Kasumi-1 (cell line): ENCODE data around the gene TDRD9.
"Not testable (repeated sequence)": the region's sequence is repeated elsewhere in the genome, so short reads cannot be mapped to it uniquely, and the experiment has no call there.

Experiments
- DNase-seq, 2 experiments: peaks; one replicate each; lab custom pipeline; 2025; lab: John Stamatoyannopoulos, UW

The TDRD9 gene

DNA sequence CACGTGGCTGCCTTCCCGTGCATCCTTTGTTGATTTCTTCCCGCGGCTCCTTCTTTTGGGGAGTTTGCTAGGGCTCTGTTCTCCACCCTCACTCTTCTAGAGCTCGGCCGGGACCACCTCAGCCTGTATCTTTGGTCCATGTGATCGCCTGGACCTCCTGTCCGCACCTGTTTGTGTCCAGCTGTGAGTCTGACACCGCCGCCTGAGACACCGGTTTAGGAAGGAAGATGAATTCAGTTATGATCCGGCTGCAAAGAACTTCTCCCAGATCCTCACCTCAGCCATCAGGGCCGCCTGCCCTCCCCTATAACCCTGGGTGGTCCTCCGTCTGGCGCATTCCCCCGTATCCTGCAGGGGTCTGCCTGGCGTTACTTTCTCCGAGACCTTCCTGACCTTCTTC is 690 bp upstream of the TDRD9 start:
- DNase-seq: no peak

DNA sequence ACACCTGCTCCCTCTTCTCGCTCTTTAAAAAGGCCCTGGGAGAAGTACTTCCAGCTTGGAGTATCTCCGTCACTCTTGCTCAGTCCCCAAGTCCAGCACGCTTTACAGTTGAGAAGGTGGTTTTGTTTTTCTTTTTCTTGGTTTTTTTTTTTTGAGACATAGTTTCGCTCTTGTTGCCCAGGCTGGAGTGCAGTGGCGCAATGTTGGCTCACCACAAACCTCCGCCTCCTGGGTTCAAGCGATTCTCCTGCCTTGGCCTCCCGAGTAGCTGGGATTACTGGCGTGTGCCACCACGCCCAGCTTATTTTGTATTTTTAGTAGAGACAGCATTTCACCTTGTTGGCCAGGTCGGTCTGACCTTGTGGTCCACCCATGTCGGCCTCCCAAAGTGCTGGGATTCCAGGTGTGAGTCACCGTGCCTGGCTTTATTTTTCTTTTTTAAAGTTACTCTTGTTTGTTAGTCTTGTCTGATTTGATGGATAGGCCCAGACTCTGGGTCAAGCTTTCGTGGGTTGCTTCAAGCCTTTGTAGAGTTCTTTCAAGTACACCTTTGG is 1.9 kb downstream of the TDRD9 start:
- DNase-seq: no peak

DNA sequence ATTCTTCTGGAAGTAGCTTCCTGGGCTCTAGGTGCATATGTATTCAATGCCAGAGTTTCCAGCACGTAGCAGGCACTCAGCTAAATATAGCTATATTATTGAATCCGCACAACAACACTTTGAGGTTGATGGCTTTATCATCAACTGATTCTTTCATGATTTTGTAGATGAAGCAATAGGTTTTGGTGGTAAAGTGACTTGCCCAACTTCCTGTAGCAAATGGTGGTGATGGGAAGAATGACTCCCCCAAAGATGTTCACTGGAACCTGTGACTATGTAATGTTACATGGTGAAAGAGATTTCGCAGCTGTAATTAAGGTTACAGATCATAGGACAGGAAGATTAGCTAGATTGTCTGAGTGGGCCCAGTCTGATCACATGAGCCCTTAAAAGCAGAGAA is 3.2 kb downstream of the TDRD9 start:
- DNase-seq: peak; percentile 61 to 62

DNA sequence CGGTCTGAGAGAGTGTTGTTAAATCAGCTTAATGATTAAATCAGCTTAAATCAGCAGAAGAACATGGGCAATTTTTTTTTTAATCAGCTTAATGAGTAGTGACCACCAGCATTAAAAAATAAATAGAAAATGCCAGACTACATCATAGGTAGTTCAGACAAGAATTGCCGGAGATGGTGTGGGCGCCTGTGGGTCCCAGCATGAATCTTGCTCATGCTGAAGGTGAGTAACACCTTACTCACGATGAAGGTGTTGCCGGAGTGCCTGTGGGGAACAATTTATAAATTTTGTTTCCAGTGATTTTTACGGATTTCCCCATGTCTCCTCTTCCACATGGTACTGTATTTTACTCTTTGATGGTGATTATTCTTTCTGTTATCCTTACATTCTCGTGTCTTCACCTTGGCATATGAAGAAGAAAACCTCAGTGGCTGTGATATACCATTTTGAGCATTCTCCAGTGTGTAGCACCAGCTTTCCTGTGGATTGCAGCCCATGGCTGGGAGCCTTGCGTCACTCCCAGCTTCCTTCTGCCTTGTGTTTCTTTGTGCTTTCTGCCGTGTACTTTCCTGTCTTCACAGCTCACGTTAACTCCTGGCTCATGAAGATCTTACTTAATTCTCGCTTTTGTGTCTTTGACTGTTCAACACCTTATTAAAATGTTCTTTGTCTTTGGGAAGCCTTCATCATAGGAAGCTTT is 4.7 kb downstream of the TDRD9 start:
- peak in 1 of 2 experiments; percentile 13 for DNase-seq

DNA sequence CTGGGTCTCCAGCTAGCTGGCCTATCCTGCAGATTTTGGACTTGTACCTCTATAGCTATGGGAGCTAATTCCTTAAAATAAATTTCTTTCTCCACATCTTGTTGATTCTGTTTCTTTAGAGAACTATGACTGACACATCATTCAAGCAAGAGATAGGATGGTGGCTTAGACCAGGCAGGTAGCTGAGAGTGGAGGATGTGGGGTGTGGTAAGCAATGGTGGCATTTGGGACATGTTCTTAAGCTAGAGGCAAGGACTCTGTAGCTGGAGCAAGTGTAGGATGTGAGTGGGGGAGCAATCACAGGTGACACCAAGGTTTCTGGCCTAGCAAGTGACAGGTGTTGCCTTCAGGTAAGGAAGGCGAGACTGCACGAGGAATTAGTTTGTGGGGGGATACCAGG is 6.8 kb downstream of the TDRD9 start:
- no peak for DNase-seq

DNA sequence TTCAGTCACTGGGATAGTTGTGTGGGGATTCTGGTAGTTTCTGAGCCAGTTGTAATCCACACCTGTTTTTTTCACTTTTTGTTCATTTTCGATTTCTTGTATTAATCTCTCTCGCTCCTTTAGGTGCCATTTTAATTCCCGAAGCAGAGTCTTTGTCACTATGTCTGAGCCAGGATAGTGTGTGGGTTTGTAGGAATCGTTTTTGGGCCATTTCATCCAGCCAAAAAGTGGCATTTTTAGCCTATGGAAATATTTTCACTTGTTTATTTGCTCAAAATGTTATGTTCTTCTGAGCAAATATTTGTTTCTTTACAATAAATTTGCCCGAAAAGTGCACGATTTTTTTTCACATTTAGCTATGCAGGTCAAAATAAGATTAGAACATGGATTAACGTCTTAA is 13.2 kb downstream of the TDRD9 start:
- no peak for DNase-seq

DNA sequence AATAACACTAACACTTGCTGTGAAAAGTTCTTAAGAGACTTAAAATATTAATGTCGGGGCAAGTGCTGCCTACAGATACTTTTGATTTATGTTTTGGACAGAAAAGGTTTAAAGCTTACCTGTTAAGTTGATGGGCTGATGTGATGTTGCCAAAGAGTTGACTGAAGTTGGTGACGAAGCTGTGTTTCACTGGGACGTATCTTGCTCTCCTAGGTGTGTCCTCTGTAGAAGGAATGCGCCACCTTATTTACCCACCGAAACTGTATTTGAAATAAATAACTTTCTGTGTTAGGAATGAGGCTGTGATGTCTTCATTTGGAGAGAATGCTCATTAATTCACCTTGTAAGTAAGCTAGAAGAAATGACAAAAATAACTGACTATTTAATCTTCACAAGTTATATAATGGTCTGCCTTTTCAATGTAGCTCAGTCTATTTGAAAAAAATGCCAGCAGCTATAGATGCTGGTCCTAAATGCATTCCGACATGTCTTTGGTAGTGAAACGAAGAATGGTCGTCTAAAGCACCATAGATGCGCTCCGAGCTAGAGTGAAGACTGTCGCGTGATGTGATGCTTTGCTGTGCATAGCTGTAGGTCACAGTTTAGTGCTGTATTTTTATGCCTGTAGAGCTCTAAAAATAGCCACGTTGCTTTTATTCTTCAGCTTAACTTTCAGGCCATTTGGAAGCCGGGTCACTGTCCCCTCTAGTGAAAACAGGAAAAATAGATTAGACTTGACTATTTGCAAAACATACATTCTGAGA is 13.9 kb downstream of the TDRD9 start, which contains the start of gene RD3L:
RD3L (minus strand) TSS at position 557 of the 764 bp plus-strand sequence. CDS start 834 bp downstream, outside the sequence.
- no peak for DNase-seq

DNA sequence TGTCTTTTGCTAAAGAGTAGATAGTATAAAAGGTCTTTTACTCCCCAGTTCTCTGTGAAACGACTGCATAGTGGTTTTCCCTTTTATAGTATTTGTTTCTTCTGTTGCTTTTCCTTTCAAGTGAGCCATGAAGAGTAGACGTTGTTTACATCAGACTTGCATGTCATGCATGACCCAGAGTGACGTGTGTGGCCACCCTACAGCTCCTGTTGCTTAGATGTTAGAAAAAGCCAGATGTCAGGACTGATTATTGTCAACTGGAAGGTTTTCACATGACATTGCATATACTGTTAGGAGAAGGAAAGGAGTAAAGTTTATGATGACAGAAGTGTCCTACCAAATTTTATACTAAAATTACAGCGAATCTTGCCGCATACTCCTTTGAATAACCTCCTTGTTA is 15.4 kb downstream of the TDRD9 start:
- DNase-seq: no peak

DNA sequence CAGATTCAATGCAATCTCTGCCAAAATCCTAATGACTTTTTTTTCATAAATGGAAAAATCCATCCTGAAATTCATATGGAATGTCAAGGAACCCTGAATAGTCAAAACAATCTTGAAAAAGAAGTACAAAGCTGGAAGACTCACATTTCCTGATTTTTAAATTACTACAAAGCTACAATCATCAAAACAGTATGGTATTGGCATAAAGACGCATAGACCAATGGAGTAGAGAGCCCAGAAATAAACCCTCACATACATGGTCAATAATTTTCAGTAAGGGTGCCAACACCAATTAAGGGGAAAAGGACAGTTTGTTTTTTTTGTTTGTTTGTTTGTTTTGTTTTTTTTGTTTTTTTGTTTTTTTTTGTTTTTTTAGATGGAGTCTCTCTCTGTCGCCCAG is 18.7 kb downstream of the TDRD9 start:
- no peak for DNase-seq

DNA sequence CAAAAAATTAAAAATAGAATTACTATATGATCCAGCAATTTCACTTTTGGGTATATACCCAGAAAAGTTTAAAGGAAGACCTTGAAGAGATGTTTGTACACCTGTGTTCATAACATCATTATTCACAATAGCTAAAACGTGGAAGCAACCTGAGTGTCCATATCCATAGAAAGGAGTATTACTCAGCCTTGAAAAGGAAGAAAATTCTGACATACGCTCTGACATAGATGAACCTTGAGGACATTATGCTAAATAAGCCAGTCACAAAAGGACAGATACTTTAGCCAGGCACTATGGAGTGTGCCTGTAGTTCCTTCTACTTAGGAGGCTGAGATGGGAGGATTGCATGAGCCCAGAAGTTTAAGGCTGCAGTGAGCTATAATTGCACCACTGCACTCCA is 20.2 kb downstream of the TDRD9 start:
- no peak for DNase-seq

DNA sequence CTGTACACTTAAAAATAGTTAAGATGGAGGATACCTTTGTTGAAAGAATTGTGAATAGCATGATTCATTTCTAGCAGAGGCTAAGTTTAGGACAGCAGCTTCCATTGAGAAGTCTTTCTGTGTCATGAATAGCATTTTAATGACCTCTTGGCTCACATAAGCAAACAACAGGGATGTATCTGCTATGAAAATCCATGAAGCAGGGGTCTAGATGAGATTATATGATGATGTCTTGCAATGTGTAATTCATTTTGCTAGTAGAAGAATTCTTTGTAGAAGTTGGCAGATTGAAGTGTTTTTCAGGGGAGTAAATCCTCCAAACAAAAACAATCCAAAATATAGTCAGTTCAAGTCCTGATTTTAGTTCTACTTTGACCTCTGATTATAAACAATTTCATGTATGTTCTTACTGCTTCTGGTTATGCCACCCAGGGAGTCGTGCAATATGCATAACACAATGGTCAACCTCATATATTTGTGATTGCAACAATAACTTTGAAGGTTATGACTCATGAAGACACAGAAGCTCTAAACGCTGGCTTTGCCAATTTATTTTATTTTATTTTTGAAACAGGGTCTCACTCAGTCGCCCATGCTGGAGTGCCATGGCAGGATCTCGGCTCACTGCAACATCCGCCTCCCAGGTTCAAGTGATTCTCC is 21.0 kb downstream of the TDRD9 start:
- DNase-seq: no peak

DNA sequence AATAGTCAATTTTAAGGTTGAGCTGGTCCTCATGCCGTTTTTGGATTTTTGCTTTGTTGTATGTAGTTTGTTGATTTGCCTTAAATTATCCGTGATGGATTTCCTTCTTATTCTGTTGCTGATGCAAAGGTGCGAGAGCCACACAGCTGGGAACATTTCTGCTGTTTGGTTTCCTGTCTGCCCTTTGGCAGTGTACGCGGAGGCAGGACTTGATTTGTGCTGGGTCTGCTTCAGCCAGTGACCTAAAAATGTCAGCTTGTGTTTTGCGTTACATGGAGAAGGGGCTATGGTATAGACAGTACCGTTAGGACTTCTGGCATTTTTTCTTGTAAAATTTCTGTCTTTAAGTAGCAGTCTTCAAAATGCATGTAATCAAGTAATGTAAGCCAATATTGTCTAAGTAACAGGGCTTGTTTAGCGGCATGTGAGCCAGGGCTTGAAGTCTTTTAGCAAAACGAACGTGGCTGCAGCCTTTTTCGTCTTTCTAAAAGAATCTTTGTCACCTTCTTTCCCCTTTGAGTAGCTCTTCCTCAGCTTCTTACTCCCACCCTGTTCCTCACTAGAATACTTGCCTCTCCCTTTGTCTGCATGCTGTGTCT is 32.3 kb downstream of the TDRD9 start:
- no peak for DNase-seq

DNA sequence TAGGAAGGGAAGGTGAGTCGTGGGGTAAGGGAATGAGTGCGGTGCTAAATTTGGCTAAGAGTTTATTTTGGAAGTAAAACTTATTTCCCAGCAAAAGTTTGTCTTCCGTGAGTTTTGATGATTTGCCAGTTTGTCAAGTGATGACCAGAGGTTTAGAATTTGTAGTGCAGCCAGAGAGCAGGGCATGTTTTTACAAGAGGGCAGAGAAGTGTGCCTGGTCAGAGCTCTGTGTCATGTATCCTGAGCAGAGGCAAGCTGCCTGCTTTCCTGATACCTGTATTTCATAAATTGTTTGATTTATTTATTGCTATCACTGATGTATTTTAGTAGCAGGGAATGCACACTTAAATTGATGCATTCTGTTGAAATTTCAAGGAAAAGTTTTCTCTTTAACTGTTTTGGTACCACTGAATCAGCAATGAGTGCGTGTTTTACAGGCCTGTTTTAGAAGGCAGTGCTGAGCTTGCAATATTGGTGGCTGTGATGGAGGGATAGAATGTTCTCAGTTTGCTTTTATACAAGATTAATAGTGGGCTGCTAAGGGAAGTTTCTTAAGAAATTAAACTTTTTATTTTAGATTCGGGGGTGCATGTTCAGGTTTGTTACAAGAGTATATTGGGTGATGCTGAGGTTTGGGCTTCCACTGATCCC is 33.8 kb downstream of the TDRD9 start:
- no peak for DNase-seq

DNA sequence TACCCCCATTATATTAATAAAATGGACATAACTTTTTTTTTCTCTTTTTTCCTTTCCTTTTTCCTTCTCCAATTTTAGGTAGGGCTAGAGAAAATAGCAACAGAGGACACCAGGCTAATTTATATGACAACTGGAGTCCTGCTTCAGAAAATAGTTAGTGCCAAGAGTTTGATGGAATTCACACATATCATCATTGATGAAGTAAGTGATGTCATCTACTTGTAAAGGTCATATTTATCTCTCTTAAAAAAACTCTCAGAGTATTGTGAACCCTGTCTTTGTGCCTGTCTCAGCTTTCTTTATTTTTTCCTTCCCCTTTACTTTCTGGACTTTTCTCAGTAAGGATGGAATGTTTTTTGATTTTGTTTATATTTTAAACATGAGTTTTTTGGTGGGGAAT is 38.4 kb downstream of the TDRD9 start:
- DNase-seq: no peak

DNA sequence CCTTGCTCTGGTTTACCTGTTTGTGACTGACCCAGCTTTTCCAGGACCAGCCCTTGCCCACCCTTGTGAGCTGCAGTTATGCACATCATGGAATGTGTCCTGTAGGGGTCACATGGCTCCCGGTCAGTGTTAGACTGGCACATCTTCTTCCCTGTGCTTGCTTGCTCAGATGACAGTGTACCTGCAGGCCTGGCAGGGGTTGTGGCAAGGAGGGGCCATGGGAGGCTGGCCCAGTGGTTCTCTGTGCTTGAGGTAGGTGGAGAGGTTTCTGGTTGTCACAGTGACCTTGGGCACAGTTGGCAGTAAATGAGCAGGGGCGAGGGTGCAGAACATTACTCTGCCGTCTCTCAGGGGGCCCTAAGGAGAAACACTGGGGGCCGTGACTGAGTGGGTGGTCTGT is 41.7 kb downstream of the TDRD9 start:
- no peak for DNase-seq

DNA sequence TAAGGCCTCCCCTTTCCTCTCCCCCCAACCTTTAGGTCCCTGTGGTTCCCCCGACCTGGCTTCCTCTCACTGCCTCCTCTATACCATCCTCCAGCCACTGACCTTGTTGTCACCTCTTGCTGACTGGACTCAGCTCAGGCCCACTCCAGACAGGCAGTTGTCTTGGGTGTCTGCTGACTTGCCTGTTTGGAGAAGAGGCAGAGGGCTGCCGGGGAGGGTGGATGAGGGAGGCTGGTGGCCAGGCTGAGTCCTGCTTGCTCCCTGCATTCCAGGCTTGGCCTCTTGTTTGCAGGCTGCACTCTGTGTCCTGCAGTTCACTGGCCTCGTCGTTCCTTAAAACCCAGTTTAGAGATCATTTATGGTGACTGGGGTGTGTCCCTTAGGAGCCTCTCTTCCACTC is 45.1 kb downstream of the TDRD9 start:
- no peak for DNase-seq

DNA sequence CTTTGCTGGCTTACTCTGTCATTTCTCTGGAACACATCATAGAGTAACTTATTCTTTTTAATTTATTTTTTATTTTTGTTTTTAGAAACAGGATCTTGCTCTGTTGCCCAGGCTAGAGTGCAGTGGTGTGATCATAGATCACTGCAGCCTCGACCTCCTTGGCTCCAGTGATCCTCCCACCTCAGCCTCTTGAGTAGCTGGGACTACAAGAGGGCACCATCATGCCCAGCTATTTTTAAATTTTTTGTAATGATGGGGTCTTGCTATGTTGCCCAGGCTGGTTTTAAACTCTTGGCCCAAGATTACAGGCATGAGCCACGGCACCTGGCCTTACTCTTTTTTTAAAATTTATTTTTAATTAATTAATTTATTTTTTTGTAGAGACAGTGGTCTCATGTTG is 46.3 kb downstream of the TDRD9 start:
- DNase-seq: no peak

DNA sequence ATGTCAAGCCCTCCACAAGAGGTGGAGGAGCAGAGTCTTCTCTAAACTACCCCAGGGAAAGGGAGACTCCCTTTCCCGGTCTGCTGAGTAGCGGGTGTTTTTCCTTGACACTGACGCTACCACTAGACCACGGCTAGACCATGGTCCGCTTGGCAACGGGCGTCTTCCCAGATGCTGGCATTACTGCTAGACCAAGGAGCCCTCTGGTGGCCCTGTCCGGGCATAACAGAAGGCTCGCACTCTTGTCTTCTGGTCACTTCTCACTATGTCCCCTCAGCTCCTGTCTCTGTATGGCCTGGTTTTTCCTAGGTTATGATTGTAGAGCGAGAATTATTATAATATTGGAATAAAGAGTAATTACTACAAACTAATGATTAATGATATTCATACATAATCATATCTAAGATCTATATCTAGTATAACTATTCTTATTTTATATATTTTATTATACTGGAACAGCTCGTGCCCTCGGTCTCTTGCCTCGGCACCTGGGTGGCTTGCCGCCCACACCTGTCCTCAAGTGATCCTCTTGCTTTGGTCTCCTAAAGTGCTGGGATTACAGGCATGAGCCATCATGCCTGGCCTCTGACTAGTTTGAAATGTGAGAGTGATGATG is 52.5 kb downstream of the TDRD9 start:
- not testable (repeated sequence) for DNase-seq

DNA sequence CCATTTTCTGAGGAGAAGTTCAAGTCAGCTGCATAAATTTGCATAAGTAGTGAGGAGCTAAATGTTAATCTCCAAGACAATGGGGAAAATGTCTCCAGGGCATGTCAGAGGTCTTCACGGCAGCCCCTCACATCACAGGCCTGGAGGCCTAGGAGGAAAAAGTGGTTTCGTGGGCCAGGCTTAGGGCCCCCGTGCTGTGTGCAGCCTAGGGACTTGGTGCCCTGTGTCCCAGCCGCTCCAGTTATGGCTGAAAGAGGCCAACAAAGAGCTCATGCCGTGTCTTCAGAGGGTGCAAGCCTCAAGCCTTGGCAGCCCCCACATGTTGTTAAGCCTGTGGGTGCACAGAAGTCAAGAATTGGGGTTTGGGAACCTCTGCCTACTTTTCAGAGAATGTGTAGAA is 55.9 kb downstream of the TDRD9 start:
- no peak for DNase-seq

DNA sequence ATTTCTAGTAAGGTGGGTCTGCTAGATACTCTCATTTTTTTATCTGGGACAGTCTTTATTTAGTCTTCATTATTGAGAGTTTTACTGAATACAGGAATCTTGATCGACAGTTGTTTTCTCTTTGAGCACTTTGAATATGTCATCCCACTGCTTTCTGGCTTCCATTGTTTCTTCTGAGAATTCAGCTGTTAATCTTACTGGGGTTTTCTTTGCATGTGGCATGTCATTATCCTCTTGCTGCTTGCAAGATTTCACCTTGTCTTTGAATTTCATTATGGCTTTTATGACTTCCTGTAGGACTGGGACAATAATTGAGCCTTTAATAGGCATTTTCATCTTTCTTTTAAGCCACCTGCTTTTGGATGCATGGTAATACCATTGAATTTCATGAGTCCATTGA is 60.8 kb downstream of the TDRD9 start:
- DNase-seq: no peak

DNA sequence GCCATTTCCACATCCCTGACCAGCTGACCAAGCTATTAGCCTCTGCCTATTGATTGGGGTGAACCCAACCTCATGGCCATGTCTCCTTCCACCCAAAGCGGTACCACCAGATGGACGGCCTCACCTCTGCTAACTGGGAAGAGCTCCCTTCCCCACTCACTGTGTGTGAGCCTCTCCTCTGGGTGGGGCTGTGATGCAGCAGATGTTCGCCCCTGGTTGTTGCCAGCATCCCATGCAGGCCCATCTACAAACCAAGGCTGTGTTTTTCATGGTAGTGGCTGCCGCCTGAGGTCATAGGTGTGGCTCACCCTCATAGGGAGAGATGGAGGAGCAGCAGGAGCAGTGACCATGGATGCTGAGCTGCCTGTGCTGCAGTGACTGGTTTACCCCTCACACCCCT is 61.7 kb downstream of the TDRD9 start:
- no peak for DNase-seq
